ENCODE measurements around the gene S100PBP. TPM values are rescaled to one million over a fixed set of nuclear protein-coding genes. Genes with fewer than 3 reads are reported as not detected.

S100PBP gene
- polyA plus RNA-seq, 3 donors = 6.6 to 17.4 (median 7.1) TPM

GRCh38 chr1:32901823-32902534, 84.5 kb downstream of the S100PBP start:
- Histone ChIP-seq H3K4me1 (ENCODE audit: control insufficient read depth in 1 of 2, insufficient read depth in 2 of 2, low read length in 2 of 2) (peaks cover 0 to 5% of the 10 kb centered on the region in 2 donors), H3K4me3 (replicated peaks in 1 of 3; ENCODE audit: low read depth in 2 of 3, low read length in 3 of 3) (no peak overlapping the region), H3K4me2 (replicated peaks; ENCODE audit: extremely low read depth, low read length, poor library complexity, severe bottlenecking) (peak overlapping the region; percentile 56), H4K20me1 (ENCODE audit: insufficient read depth, low read length) (no peaks in the 10 kb centered on the region), H3K79me2 (ENCODE audit: insufficient read depth, low read length) (no peaks in the 10 kb centered on the region), H3K27me3 (ENCODE audit: control insufficient read depth in 2 of 2, insufficient read depth in 2 of 2, low read length in 2 of 2) (peaks cover 35 to 58% of the 10 kb centered on the region in 2 donors), H3K36me3 (replicated peaks in 1 of 2; ENCODE audit: control insufficient read depth in 1 of 2, insufficient read depth in 2 of 2, low read length in 2 of 2) (no peaks in the 10 kb centered on the region), H3K27ac (ENCODE audit: low read depth in 1 of 2, low read length in 2 of 2) (no peak overlapping the region), H3K9me3 (replicated peaks in 1 of 2; ENCODE audit: control insufficient read depth in 1 of 2, insufficient read depth in 1 of 2, low read length in 2 of 2) (peaks cover 0 to 10% of the 10 kb centered on the region in 2 donors), H2AFZ (ENCODE audit: insufficient read depth, low read depth, low read length, poor library complexity, severe bottlenecking) (no peak overlapping the region), H3K9ac (ENCODE audit: insufficient read depth, low read length, poor library complexity, severe bottlenecking) (no peak overlapping the region)
- Mint-ChIP-seq H3K27ac (no peak overlapping the region), H3K27me3 (ENCODE audit: low read depth in 3 of 3) (peaks cover 50 to 72% (median 60%) of the 10 kb centered on the region in 3 donors), H3K4me1 (peaks cover 7% of the 10 kb centered on the region), H3K36me3 (peaks cover 2 to 5% of the 10 kb centered on the region in 2 donors), H3K4me3 (peak overlapping the region; percentile 64 to 88), H3K9me3 (peaks cover 0 to 13% (median 8%) of the 10 kb centered on the region in 7 donors)
- no peak for TF ChIP-seq CTCF (IDR thresholded peaks at IDR 0.05)
- WGBS (ENCODE audit: insufficient coverage) = 51% methylated on average over 15 of the region's 24 CpGs
- no peak for DNase-seq
- intact Hi-C loops (cut with micrococcal nuclease) = no loop called here

GRCh38 chr1:32902535-32902920, 85.1 kb downstream of the S100PBP start:
- 90% methylated on average over 2 of the region's 6 CpGs for WGBS (ENCODE audit: insufficient coverage)
- H3K4me3 Mint-ChIP-seq = peak overlapping the region in 1 of 2 donors; percentile 73
- no peaks in the 10 kb centered on the region for H3K79me2 ChIP-seq (ENCODE audit: insufficient read depth, low read length)
- H3K36me3 Mint-ChIP-seq = peaks cover 2 to 5% of the 10 kb centered on the region in 2 donors
- no peaks in the 10 kb centered on the region for H4K20me1 ChIP-seq (ENCODE audit: insufficient read depth, low read length)
- H3K27ac ChIP-seq (ENCODE audit: low read depth in 1 of 2, low read length in 2 of 2) = no peak overlapping the region
- peaks cover 0 to 5% of the 10 kb centered on the region in 2 donors for H3K4me1 ChIP-seq (ENCODE audit: control insufficient read depth in 1 of 2, insufficient read depth in 2 of 2, low read length in 2 of 2)
- H3K9me3 Mint-ChIP-seq = peaks cover 0 to 13% (median 8%) of the 10 kb centered on the region in 7 donors
- peaks cover 47 to 67% (median 59%) of the 10 kb centered on the region in 3 donors for H3K27me3 Mint-ChIP-seq (ENCODE audit: low read depth in 3 of 3)
- H3K4me3 ChIP-seq (replicated peaks in 1 of 3; ENCODE audit: low read depth in 2 of 3, low read length in 3 of 3) = no peak overlapping the region
- peaks cover 0 to 10% of the 10 kb centered on the region in 2 donors for H3K9me3 ChIP-seq (replicated peaks in 1 of 2; ENCODE audit: control insufficient read depth in 1 of 2, insufficient read depth in 1 of 2, low read length in 2 of 2)
- no peak for TF ChIP-seq CTCF (IDR thresholded peaks at IDR 0.05)
- H3K27me3 ChIP-seq (ENCODE audit: control insufficient read depth in 2 of 2, insufficient read depth in 2 of 2, low read length in 2 of 2) = peaks cover 35 to 55% of the 10 kb centered on the region in 2 donors
- peaks cover 7% of the 10 kb centered on the region for H3K4me1 Mint-ChIP-seq
- H3K27ac Mint-ChIP-seq = no peak overlapping the region
- intact Hi-C loops (cut with micrococcal nuclease) = no loop called here
- DNase-seq = no peak
- H2AFZ ChIP-seq (ENCODE audit: insufficient read depth, low read depth, low read length, poor library complexity, severe bottlenecking) = no peak overlapping the region
- H3K9ac ChIP-seq (ENCODE audit: insufficient read depth, low read length, poor library complexity, severe bottlenecking) = no peak overlapping the region
- no peak overlapping the region for H3K4me2 ChIP-seq (replicated peaks; ENCODE audit: extremely low read depth, low read length, poor library complexity, severe bottlenecking)
- H3K36me3 ChIP-seq (replicated peaks in 1 of 2; ENCODE audit: control insufficient read depth in 1 of 2, insufficient read depth in 2 of 2, low read length in 2 of 2) = no peaks in the 10 kb centered on the region
